T-helper 1 cell (primary cell): ENCODE results near the gene SCAMP4.

Experiments
- DNase-seq, 5 donors: peaks; one replicate each; pipeline ENCODE4 v3.0.0-alpha.2; 2012 to 2020

SCAMP4 gene

DNA sequence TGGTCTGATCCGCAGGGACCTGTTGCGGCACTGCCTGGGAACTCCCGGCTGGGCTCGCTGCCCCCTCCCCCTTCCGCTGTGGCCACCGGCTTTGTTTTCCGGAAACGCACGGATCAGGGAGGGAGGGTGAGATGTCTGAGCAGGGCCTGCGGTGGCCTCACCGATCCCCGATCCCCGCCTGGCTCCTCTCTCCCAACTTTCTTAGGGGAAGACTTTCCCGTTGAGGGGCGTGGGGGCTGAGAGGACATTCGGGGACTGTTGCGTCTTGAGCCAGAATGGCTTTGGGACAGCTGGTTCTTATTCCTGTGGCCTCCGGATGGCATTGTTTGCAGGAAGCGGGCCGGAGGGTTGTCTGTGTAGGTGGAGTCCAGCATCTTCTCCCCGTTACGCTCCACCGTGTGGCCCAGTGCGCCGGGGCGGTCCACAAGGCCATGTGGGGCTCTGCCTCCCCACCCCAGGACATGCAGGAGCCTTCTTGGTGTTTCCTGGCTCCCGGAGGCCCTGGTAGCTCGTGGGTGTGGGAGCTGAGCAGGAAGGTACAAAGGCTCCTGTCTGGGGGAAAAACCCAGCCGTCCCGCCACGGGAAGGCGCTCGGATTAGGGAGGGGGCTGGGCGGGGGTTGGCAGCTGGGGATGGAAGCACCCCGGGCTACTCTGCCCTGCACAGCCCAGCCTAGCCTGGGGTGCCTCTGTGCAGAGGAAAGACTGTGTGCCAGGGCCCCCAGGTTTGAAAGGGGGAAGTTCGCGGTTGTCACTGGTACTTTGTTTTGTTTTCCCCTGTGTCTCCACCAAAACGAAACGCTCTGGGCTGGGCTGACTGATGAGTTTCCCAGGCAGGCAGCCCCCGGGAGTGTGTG, 37.1 kb downstream of the SCAMP4 start:
- DNase-seq, result peak; percentile 77 to 80 (median 79)

DNA sequence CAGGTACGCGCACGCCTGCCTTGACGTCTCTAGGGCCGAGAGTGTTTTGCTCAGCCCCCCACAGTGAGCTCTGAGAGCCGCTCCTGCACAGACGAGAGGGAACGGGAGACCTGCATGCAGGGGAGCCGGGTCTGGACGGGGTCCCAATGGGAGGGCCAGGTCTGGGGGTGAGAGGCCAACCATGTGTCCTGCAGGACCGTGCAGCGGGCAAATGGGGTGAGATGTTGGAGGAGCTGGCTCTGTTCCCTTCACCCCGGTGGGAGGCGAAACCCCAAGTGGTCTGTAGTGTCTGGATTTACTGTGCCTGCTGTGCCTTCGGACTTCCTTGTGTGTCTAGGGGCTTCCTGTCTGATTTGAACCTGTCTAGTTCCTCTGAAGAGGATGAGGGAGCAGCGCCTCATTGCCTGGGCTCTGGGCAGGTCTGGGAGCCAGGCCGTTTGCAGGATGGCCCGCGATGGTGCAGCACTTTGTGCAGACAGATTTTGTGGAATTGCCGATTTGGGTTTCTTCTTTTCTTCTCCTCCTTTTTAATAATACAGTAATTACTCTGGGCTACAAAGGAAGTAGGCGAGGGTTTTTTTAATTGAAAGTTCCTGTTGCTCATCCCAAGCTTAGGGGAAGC, 37.8 kb downstream of the SCAMP4 start:
- DNase-seq, result no peak

- DNase-seq, result no peak
Observed at GRCh38 chr19:1943661-1944087, 38.5 kb downstream of the SCAMP4 start.

- no peak for DNase-seq
Observed at GRCh38 chr19:1944088-1944915, 39.1 kb downstream of the SCAMP4 start.

DNA sequence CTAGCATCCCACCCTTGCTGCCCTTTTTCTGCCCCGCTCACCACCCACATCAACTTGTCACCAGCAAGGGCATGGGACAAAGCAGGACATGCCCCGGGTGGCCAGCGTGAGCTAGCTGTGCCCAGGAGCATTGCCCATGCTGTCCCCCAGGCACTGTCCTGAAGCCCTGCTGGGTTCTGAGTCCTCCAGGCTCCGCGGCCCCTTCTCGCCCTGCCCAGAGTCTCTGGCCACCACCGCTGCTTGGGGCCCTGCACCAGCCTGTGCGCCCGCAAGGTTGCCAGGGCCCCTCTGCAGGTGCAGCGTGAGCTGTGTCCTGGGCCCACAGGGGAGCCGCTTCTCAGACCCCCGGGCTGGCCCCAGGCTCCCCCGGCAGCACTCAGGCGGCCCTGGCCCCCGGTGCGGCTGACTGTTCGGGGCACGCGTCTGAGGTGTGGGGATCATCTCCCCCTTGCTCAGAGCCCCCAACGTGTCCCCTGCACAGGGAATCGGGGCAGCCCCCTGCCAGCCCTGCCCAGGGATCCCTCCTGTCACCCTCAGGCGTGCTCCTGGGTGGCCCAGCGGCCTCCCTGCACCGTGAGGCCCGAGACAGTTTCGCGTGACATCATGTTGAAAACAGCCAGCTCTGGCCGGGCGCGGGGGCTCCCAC, 39.8 kb downstream of the SCAMP4 start:
- DNase-seq, result no peak

DNA sequence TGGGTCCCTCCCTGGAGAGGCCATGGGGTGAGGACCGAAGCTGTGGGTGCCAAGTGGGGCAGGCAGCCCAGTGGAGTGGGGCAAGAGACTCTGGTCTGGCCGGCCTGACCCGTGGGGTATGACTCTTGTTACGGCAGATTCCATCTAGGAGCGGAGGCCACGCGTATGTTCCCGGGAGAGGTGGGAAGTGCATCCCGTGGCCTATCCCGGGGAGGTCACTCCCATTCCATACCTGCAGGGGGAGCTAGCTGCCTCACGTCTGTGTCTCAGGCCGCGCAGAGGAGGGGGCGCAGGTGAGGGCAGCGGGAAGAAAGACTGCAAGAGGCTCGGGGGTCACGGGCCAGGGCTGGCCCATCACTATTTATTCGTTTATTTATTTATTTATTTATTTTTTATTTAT, 40.7 kb downstream of the SCAMP4 start:
- peak in 2 of 5 donors; percentile 28 to 33 for DNase-seq

- no peak for DNase-seq
Observed at GRCh38 chr19:1947651-1948209, 42.5 kb downstream of the SCAMP4 start.

DNA sequence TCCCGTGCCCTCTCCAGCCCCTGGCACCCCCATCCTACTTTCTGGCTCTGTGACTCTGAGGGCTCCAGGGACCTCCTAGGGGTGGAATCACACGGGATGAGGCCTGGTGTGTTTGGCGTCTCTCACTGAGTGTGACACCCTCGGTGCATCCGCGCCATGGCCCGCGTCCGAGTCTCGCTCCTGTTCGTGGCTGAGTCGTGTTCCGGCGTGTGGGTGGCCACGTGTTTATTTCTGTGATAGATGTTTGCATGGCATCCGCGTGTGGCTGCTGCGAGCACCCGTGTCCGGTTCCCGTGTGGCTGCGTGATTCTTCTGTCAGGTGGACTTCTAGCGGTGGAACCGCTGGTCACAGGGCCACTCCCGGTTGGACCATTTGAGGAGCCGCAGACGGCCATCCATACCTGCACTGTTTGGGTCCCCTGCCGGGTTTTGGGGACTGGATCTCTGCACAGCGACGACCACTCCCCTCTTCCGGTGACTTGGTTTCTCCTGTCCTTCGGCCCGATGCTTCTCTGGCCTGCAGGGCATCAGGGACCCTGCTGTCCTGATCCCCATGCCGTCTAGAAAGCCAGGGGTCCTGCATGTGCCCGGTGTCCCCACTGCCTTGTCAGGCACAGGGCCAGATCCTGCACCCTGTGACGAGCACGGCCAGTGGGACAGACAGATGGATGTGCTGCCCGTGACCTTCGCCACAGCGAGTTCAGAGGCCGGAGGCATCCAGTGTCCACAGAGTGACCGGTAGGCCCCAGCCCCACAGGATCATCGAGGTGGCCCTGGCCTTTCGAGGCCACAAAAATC, 44.3 kb downstream of the SCAMP4 start:
- no peak for DNase-seq

DNA sequence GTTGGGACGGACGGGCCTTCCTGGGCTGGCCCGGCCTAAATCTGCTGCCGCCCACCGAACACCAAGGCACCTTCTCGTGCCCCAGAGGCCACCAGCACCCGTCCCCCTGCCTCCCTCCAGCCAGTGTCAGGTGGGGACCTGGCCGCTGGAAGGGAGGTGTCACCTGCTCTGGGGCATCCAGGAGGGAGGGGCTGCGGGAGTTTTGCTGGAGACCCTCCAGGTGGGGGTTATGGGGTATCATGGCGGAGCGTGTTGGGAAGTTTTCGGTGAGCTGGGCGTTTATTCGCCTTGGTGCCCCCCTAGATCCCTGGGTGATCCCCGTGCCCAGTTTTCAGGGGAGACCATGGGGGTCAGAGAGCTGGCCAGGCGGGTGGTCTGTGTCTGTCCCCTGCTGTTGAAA, 45.4 kb downstream of the SCAMP4 start:
- no peak for DNase-seq

DNA sequence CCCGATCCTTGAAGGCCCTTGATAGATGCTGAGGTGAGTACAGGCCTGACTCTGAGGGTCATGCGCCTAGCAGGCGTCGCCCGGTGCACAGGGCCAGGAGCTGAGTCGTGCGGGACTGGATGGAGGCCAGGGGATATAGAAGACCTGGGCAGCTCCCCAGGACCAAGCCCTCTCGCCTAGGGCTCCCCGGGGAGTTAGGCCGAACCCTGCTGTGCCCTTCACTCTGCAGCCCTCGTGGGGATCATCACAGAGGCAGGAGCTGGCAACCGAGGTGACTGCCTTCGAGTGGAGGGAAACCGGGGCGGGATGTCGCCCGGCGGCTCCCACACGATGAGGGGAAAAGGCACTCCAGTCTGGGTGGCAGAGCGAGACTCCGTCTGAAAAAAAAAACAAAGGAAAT, 47.4 kb downstream of the SCAMP4 start:
- DNase-seq, result no peak

- no peak for DNase-seq
Observed at GRCh38 chr19:1953037-1953436, 47.8 kb downstream of the SCAMP4 start.

GRCh38 chr19:1953441-1954094, 48.4 kb downstream of the SCAMP4 start:
- DNase-seq, result no peak

- no peak for DNase-seq
Observed at GRCh38 chr19:1954532-1954933, 49.3 kb downstream of the SCAMP4 start.

GRCh38 chr19:1955171-1956121, 50.2 kb downstream of the SCAMP4 start:
- no peak for DNase-seq

GRCh38 chr19:1956122-1956494, 50.9 kb downstream of the SCAMP4 start:
- no peak for DNase-seq

DNA sequence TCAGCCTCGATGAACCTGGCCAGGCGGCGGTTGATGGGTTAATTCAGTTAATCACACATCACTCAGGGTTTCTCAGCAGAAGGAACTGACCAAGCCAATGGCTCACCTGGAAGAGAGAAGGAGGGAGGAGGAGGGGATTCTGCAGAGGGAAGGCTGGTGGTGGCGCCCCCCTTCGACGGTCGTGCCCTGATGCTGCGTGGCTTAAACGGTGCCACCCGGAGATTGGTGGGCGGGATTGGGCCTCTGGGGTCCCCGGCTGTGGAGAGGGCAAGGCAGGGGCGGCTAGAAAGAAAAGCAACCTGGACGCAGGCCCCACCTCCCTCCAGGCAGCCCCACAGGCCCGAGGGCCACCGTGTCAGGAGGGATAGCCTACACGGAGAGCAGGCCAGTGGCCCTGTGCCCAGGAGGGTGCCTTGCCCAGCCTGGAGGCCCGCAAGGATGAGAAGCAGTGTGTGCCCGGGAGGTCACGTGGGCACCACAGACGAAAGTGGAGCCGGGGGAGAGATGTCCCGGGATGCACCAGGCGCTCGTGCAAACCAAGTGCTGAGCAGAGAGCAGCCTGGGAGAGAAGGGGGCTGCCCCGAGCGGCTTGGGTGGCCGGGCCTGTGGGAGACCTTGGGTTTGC, 51.8 kb downstream of the SCAMP4 start:
- DNase-seq, result no peak

DNA sequence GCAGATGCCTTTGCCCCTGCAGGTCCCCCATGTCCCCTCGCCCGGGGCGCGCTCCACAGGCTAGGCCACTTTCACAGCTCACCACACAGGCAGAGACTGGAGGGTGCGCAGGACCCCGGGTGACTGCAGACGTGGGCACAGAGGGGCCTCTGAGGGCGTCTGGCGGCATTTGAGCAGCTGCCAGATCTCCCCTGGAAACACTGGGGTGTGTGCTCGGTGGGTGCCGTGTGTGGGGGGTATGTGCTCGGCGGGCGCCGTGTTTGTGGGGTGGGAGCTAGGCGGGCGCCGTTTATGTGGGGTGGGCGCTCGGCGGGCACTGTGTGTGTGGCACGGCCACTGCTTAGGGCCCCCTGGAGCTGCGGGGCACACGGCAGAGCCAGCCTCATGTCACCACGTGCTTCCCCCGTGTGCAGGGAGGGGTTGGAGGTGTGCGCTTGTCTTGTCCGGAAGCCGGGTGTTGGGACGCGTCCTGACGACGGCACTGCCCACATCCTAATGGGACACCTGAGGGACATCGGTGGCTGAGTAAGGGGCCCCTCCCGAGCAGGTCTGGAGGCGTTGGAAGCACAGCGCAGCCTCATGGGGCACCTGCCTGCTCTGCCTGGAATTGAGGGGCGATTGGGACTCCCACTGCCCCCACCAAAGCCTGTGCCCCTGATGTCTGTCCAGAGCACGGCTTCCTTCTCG, 52.5 kb downstream of the SCAMP4 start:
- no peak for DNase-seq

DNA sequence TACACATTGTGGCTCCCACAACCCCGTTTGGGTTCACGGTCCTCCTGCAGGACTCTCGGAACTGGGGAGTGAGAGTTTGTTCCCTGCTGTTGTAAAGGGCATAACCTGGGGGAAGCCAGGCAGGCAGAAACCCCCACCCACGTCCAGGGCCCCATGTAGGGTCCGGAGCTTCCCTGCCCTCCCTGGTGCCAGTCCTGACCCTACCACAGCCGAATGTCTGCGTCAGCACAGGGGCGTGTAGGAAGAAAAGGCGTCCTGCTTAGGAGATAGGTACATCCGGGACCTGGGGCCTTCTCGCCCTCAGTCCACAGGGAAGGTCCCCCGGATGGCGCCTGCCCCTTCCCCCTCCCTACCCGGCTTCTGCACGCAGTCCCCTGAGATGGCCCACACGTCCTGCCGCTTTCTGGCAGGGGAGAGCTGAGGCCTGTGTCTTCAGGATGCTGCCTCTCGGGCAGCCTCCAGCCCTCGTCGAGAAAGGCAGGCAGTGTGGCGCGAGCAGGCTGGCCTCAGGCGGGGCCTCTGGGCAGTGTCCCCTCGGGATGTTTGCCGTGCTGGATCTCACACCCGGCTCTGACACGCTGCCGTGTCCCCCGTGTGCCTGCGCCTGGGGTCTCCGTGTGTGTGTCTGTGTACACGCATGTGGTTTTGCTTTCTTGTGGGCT, 54.9 kb downstream of the SCAMP4 start:
- DNase-seq, result no peak
